HEK293 (cell line): ENCODE results near the gene ZNF302.

Experiments
- ATF2 ChIP-seq: fragments of 450-650 bp; formaldehyde crosslinking; IDR thresholded peaks from 2 replicates; pipeline ENCODE4 v1.5.1; 2016; ENCODE audit warnings: missing biosample characterization, missing genetic modification characterization, low read depth
- EGR2 ChIP-seq: fragments of 450-650 bp; formaldehyde crosslinking; IDR thresholded peaks from 2 replicates; pipeline ENCODE4 v1.5.1; 2016; ENCODE audit warnings: low read depth, missing biosample characterization, missing genetic modification characterization
- GLI2 ChIP-seq: fragments of 450-650 bp; formaldehyde crosslinking; IDR thresholded peaks from 2 replicates; pipeline ENCODE4; 2017; ENCODE audit warnings: missing biosample characterization, missing genetic modification characterization, low read depth, borderline replicate concordance
- GLIS1 ChIP-seq: fragments of 450-650 bp; formaldehyde crosslinking; IDR thresholded peaks from 2 replicates; pipeline ENCODE4 v1.5.1; 2016; ENCODE audit warnings: missing biosample characterization, missing genetic modification characterization
- HIC1 ChIP-seq: fragments of 450-650 bp; formaldehyde crosslinking; IDR thresholded peaks from 2 replicates; pipeline ENCODE4 v1.5.1; 2016; ENCODE audit warnings: missing biosample characterization, missing genetic modification characterization
- SP7 ChIP-seq: fragments of 450-650 bp; formaldehyde crosslinking; IDR thresholded peaks from 2 replicates; pipeline ENCODE4 v1.5.1; 2016; ENCODE audit warnings: missing biosample characterization, missing genetic modification characterization
- ZBTB20 ChIP-seq: fragments of 450-650 bp; formaldehyde crosslinking; IDR thresholded peaks from 2 replicates; pipeline ENCODE4 v1.5.1; 2016; ENCODE audit warnings: missing biosample characterization, missing genetic modification characterization
- ZBTB21 ChIP-seq: fragments of 450-650 bp; formaldehyde crosslinking; IDR thresholded peaks from 2 replicates; pipeline ENCODE4 v1.5.1; 2017; ENCODE audit warnings: missing biosample characterization, missing genetic modification characterization
- ZBTB6 ChIP-seq: fragments of 450-650 bp; formaldehyde crosslinking; IDR thresholded peaks from 2 replicates; pipeline ENCODE4 v1.5.1; 2017; ENCODE audit warnings: missing biosample characterization, missing genetic modification characterization
- ZIC2 ChIP-seq: fragments of 450-650 bp; formaldehyde crosslinking; IDR thresholded peaks from 2 replicates; pipeline ENCODE4 v1.5.1; 2016; ENCODE audit warnings: missing biosample characterization, missing genetic modification characterization
- ZNF157 ChIP-seq: fragments of 450-650 bp; formaldehyde crosslinking; IDR thresholded peaks from 2 replicates; pipeline ENCODE4 v1.5.1; 2016; ENCODE audit warnings: missing biosample characterization, missing genetic modification characterization
- ZNF169 ChIP-seq: fragments of 450-650 bp; formaldehyde crosslinking; IDR thresholded peaks from 2 replicates; pipeline ENCODE4 v1.5.1; 2016; ENCODE audit warnings: missing biosample characterization, missing genetic modification characterization
- ZNF174 ChIP-seq: fragments of 450-650 bp; formaldehyde crosslinking; IDR thresholded peaks from 2 replicates; pipeline ENCODE4 v1.5.0; 2017; ENCODE audit warnings: missing biosample characterization, mild to moderate bottlenecking, missing genetic modification characterization
- ZNF175 ChIP-seq: fragments of 450-650 bp; formaldehyde crosslinking; IDR thresholded peaks from 2 replicates; pipeline ENCODE4 v1.5.1; 2016; ENCODE audit warnings: missing biosample characterization, missing genetic modification characterization
- ZNF202 ChIP-seq: fragments of 450-650 bp; formaldehyde crosslinking; IDR thresholded peaks from 2 replicates; pipeline ENCODE4 v1.5.1; 2016; ENCODE audit warnings: missing biosample characterization, missing genetic modification characterization, borderline replicate concordance
- ZNF248 ChIP-seq: fragments of 450-650 bp; formaldehyde crosslinking; IDR thresholded peaks from 2 replicates; pipeline ENCODE4 v1.5.1; 2017; ENCODE audit warnings: missing biosample characterization, missing genetic modification characterization
- ZNF266 ChIP-seq: fragments of 450-650 bp; formaldehyde crosslinking; IDR thresholded peaks from 2 replicates; pipeline ENCODE4 v1.5.1; 2016; ENCODE audit warnings: missing biosample characterization, missing genetic modification characterization, low read depth
- ZNF280D ChIP-seq: fragments of 450-650 bp; formaldehyde crosslinking; IDR thresholded peaks from 2 replicates; pipeline ENCODE4 v1.5.1; 2016; ENCODE audit warnings: missing biosample characterization, missing genetic modification characterization
- ZNF324 ChIP-seq: fragments of 450-650 bp; formaldehyde crosslinking; IDR thresholded peaks from 2 replicates; pipeline ENCODE4 v1.5.1; 2016; ENCODE audit warnings: missing biosample characterization, missing genetic modification characterization
- ZNF335 ChIP-seq: fragments of 450-650 bp; formaldehyde crosslinking; conservative IDR thresholded peaks from 2 replicates; pipeline ENCODE4 v1.5.1; 2016; ENCODE audit warnings: missing biosample characterization, missing genetic modification characterization
- ZNF404 ChIP-seq: fragments of 450-650 bp; formaldehyde crosslinking; IDR thresholded peaks from 2 replicates; pipeline ENCODE4 v1.5.1; 2017; ENCODE audit warnings: missing biosample characterization, missing genetic modification characterization
- ZNF501 ChIP-seq: fragments of 450-650 bp; formaldehyde crosslinking; IDR thresholded peaks from 2 replicates; pipeline ENCODE4 v1.5.1; 2016; ENCODE audit warnings: missing biosample characterization, missing genetic modification characterization
- ZNF555 ChIP-seq: fragments of 450-650 bp; formaldehyde crosslinking; conservative IDR thresholded peaks from 2 replicates; pipeline ENCODE4 v1.5.1; 2017; ENCODE audit warnings: missing biosample characterization, mild to moderate bottlenecking, missing genetic modification characterization, inconsistent platforms
- ZNF580 ChIP-seq: fragments of 450-650 bp; formaldehyde crosslinking; IDR thresholded peaks from 2 replicates; pipeline ENCODE4 v1.5.1; 2016; ENCODE audit warnings: missing biosample characterization, missing genetic modification characterization
- ZNF610 ChIP-seq: fragments of 450-650 bp; formaldehyde crosslinking; IDR thresholded peaks from 2 replicates; pipeline ENCODE4 v1.5.1; 2016; ENCODE audit warnings: missing biosample characterization, missing genetic modification characterization, borderline replicate concordance
- ZNF624 ChIP-seq: fragments of 450-650 bp; formaldehyde crosslinking; IDR thresholded peaks from 2 replicates; pipeline ENCODE4 v1.5.1; 2017; ENCODE audit warnings: missing biosample characterization, missing genetic modification characterization
- ZNF677 ChIP-seq: fragments of 450-650 bp; IDR thresholded peaks from 2 replicates; pipeline ENCODE4 v1.5.0; 2018; ENCODE audit warnings: missing biosample characterization, mild to moderate bottlenecking, missing genetic modification characterization, moderate library complexity
- ZNF76 ChIP-seq: fragments of 450-650 bp; formaldehyde crosslinking; IDR thresholded peaks from 2 replicates; pipeline ENCODE4; 2016; ENCODE audit warnings: low read depth, missing biosample characterization, missing genetic modification characterization, borderline replicate concordance
- ZNF776 ChIP-seq: fragments of 450-650 bp; formaldehyde crosslinking; IDR thresholded peaks from 2 replicates; pipeline ENCODE4 v1.5.0; 2017; ENCODE audit warnings: missing biosample characterization, missing genetic modification characterization, borderline replicate concordance
- ZNF837 ChIP-seq: fragments of 450-650 bp; formaldehyde crosslinking; IDR thresholded peaks from 2 replicates; pipeline ENCODE4 v1.5.1; 2016; ENCODE audit warnings: missing biosample characterization, missing genetic modification characterization
- ZSCAN4 ChIP-seq: fragments of 450-650 bp; formaldehyde crosslinking; IDR thresholded peaks from 2 replicates; pipeline ENCODE4 v1.5.1; 2017; ENCODE audit warnings: missing biosample characterization, missing genetic modification characterization

Gene ZNF302

GRCh38 chr19:34733746-34734536, 56.5 kb downstream of the ZNF302 start, which contains the start of gene ZNF181 (continued):
- TF ChIP-seq GLIS1 (tag by site-specific recombination) (peak; percentile 75), ZNF501 (peak; percentile 100), ZNF404 (tag by site-specific recombination) (no peak), ZNF202 (tag by site-specific recombination) (no peak), ZNF266 (tag by site-specific recombination) (no peak), ZNF169 (tag by site-specific recombination) (no peak), ZNF174 (tag by site-specific recombination) (no peak), ZNF280D (tag by site-specific recombination) (peak; percentile 86), ZBTB21 (tag by site-specific recombination) (no peak; the same call in 1 of the 2 replicates), ZBTB20 (tag by site-specific recombination) (peak; percentile 95), ZNF157 (tag by site-specific recombination) (0 out of 2 replicates have a peak, but pooled peaks have one; percentile 38), ZNF776 (tag by site-specific recombination) (no peak), ZNF555 (tag by site-specific recombination) (no peak), GLI2 (tag by site-specific recombination) (no peak), HIC1 (peak; percentile 78), ZNF580 (peak; percentile 90), ATF2 (tag by site-specific recombination) (no peak), ZNF76 (tag by site-specific recombination) (peak; percentile 100), EGR2 (peak; percentile 90), ZNF677 (tag by site-specific recombination) (no peak), ZNF248 (tag by site-specific recombination) (no peak), ZNF335 (peak; percentile 100), ZNF610 (tag by site-specific recombination) (peak; percentile 88; the same call in 1 of the 2 replicates), ZNF175 (no peak), ZNF324 (peak; percentile 97), ZIC2 (tag by site-specific recombination) (peak; percentile 80), ZNF624 (tag by site-specific recombination) (0 out of 2 replicates have a peak, but pooled peaks have one; percentile 21), ZSCAN4 (tag by site-specific recombination) (peak; percentile 36), ZNF837 (tag by site-specific recombination) (peak; percentile 57; the same call in 1 of the 2 replicates), SP7 (peak; percentile 91), ZBTB6 (tag by site-specific recombination) (peak; percentile 62; the same call in 1 of the 2 replicates)
